OCI-LY7 (cell line): ENCODE measurements around the gene MAN1A2. TPM values are rescaled to one million over a fixed set of nuclear protein-coding genes. Genes with fewer than 3 reads are reported as not detected.

Experiments
- BruUV-seq: library from RNA; stranded (reverse); fragments of 400-500 nt; replicated peaks from 2 replicates; lab custom pipeline; 2021; lab: Mats Ljungman, UMichigan
- CTCF ChIA-PET: fragments of 300-600 bp; sonication (Branson Sonifier 250); formaldehyde crosslinking; loops from one replicate; lab custom pipeline; 2022; ENCODE audit warnings: antibody characterized with exemption; ENCODE audit not compliant: unreplicated experiment; lab: Charles Lee
- POLR2A ChIA-PET: fragments of 300-600 bp; sonication (Branson Sonifier 250); formaldehyde crosslinking; loops from one replicate; lab custom pipeline; 2022; ENCODE audit warnings: antibody characterized with exemption; lab: Charles Lee
- DNase-seq: peaks from one replicate; pipeline ENCODE4 v3.0.0-alpha.2; 2015; ENCODE audit warnings: low spot score
- H2AFZ ChIP-seq: fragments of 200-600 bp; sonication (generic), shearing (Covaris generic); 2 replicates; pipeline ENCODE4 v1.6.1; 2014; ENCODE audit warnings: mild to moderate bottlenecking, antibody characterized with exemption, low read length, moderate library complexity
- H3K27ac ChIP-seq: fragments of 200-600 bp; sonication (generic); 2 replicates; pipeline ENCODE4 v1.5.1; 2014; ENCODE audit warnings: mixed run types, low read depth, mild to moderate bottlenecking, moderate library complexity, low read length, inconsistent platforms; ENCODE audit not compliant: poor library complexity, severe bottlenecking
- H3K36me3 ChIP-seq: fragments of 200-600 bp; sonication (generic); 2 replicates; pipeline ENCODE4 v1.6.1; 2014; ENCODE audit warnings: mild to moderate bottlenecking, antibody characterized with exemption, low read length, moderate library complexity, mixed read lengths; ENCODE audit not compliant: insufficient read depth
- H3K4me1 ChIP-seq: fragments of 200-600 bp; sonication (generic); 2 replicates; pipeline ENCODE4 v1.5.1; 2014; ENCODE audit warnings: mild to moderate bottlenecking, low read length; ENCODE audit not compliant: insufficient read depth, poor library complexity, severe bottlenecking
- H3K4me2 ChIP-seq: fragments of 200-600 bp; sonication (generic); 2 replicates; pipeline ENCODE4 v1.6.1; 2014; ENCODE audit warnings: mild to moderate bottlenecking, low read length
- H3K4me3 ChIP-seq: fragments of 200-600 bp; sonication (generic); 2 replicates; pipeline ENCODE4 v1.5.1; 2014; ENCODE audit warnings: mild to moderate bottlenecking, low read depth, low read length; ENCODE audit not compliant: poor library complexity, severe bottlenecking
- H3K79me2 ChIP-seq: fragments of 200-600 bp; sonication (generic); 2 replicates; pipeline ENCODE4 v1.6.1; 2016; ENCODE audit warnings: low read depth, mild to moderate bottlenecking, low read length, moderate library complexity, mixed read lengths; ENCODE audit not compliant: insufficient read depth
- H3K9me2 ChIP-seq: fragments of 200-600 bp; sonication (generic); 2 replicates; pipeline ENCODE4 v1.6.1; 2016; ENCODE audit warnings: mild to moderate bottlenecking, low read length, mixed read lengths; ENCODE audit not compliant: insufficient read depth
- H3K9me3 ChIP-seq: fragments of 200-600 bp; sonication (generic); 2 replicates; pipeline ENCODE4 v1.6.1; 2014; ENCODE audit warnings: mild to moderate bottlenecking, mixed run types, low read length, mixed read lengths
- H4K20me1 ChIP-seq: fragments of 200-600 bp; sonication (generic); 2 replicates; pipeline ENCODE4 v1.6.1; 2014; ENCODE audit warnings: mild to moderate bottlenecking, antibody characterized with exemption, low read length, moderate library complexity, mixed read lengths; ENCODE audit not compliant: insufficient read depth
- EZH2phosphoT487 ChIP-seq: fragments of 200-600 bp; sonication (generic); IDR thresholded peaks from 2 replicates; pipeline ENCODE4 v1.6.1; 2018; ENCODE audit warnings: low read depth, borderline replicate concordance, mild to moderate bottlenecking, mixed run types, antibody characterized with exemption, low read length, moderate library complexity, mixed read lengths
- intact Hi-C: fragments of 100-400 bp; cut with micrococcal nuclease; formaldehyde crosslinking; loops from one replicate; pipeline ENCODE4 v1.10.0; 2022; ENCODE audit not compliant: unreplicated experiment
- total RNA-seq, 2 experiments: library from RNA; depleted of rRNA in 1 of 2; stranded (reverse); fragments of >200 nt in 1 of 2; shearing (Covaris generic) in 1 of 2; gene quantifications; 2 replicates each; pipeline ENCODE4 v1.2.3, GENCODE V29; 2014 to 2022
- TF ChIP-seq, protein P1 (sequence below): fragments of 200-600 bp; sonication (generic); conservative IDR thresholded peaks from 2 replicates; pipeline ENCODE4 v1.5.1; 2014; ENCODE audit warnings: mild to moderate bottlenecking, antibody characterized with exemption, low read length, moderate library complexity, mixed read lengths

Gene MAN1A2
- total RNA-seq, 2 experiments from 2014 or later, result 16.1 to 27.5 TPM

DNA sequence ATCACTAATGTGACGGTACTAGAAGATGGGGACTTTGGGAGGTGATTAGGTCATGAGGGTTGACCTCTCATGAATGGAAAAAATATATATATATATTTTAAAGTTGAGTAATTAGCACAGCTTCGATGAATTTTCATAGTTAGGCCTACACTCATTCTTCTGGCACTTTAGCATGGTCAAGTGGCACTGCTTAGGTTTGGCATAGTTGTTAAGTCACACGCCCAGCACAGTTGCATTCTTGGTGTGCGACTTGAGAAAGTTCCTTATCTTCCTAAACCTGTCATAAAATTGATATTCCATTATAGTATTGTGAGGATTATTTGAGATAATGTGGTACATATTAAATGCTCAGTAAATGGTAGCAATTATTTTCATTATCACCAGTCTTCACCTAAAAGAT, 47.7 kb downstream of the MAN1A2 start:
- POLR2A ChIA-PET, result interaction anchor here (0.7 to 1.3 kb wide), 2 partner anchors 12 to 17 kb away, joined by 3 to 7 read pairs; no protein-coding TSS in a partner anchor
- intact Hi-C loops, result no loop called here
- peaks cover 4% of the 10 kb centered on the region; the same call in 1 of the 2 replicates for H3K79me2 ChIP-seq
- no TSS peak for BruUV-seq
- H2AFZ ChIP-seq, result no peak overlapping the region
- no peak overlapping the region for H3K4me2 ChIP-seq
- DNase-seq, result no peak
- H3K36me3 ChIP-seq, result peaks cover 3% of the 10 kb centered on the region; the same call in 1 of the 2 replicates
- H4K20me1 ChIP-seq, result no peaks in the 10 kb centered on the region
- no peak overlapping the region for H3K27ac ChIP-seq
- TF ChIP-seq, protein P1, sequence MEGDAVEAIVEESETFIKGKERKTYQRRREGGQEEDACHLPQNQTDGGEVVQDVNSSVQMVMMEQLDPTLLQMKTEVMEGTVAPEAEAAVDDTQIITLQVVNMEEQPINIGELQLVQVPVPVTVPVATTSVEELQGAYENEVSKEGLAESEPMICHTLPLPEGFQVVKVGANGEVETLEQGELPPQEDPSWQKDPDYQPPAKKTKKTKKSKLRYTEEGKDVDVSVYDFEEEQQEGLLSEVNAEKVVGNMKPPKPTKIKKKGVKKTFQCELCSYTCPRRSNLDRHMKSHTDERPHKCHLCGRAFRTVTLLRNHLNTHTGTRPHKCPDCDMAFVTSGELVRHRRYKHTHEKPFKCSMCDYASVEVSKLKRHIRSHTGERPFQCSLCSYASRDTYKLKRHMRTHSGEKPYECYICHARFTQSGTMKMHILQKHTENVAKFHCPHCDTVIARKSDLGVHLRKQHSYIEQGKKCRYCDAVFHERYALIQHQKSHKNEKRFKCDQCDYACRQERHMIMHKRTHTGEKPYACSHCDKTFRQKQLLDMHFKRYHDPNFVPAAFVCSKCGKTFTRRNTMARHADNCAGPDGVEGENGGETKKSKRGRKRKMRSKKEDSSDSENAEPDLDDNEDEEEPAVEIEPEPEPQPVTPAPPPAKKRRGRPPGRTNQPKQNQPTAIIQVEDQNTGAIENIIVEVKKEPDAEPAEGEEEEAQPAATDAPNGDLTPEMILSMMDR, result no peak
- TF ChIP-seq EZH2phosphoT487, result no peak
- CTCF ChIA-PET, result no interaction called here
- no peaks in the 10 kb centered on the region for H3K9me3 ChIP-seq
- H3K9me2 ChIP-seq, result no peaks in the 10 kb centered on the region; the same call in 1 of the 2 replicates
- H3K4me1 ChIP-seq, result no peaks in the 10 kb centered on the region
- H3K4me3 ChIP-seq, result no peak overlapping the region

DNA sequence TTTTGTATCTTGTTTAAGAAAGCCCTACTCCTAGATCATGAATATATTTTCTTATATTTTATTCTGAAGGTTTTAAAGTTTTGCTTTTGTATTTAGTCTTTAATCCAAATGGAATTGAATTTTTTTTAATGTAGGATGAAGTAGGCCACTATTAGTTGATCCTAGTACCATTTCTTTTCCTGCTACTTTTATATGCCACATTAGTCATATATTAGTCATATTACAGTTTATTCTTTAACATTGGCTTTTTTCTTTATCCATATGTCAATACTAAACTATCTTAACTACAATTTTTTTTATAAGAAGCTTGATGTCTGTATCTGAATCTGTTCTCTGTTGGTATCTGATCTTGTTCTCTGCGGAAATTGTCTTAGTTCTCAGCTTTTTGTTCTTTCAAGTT, 48.8 kb downstream of the MAN1A2 start:
- Histone ChIP-seq H3K79me2 (no peaks in the 10 kb centered on the region), H3K9me2 (no peaks in the 10 kb centered on the region; the same call in 1 of the 2 replicates), H3K4me3 (no peak overlapping the region), H4K20me1 (no peaks in the 10 kb centered on the region), H3K36me3 (peaks cover 7% of the 10 kb centered on the region; the same call in 1 of the 2 replicates), H3K9me3 (no peaks in the 10 kb centered on the region), H3K4me2 (no peak overlapping the region), H2AFZ (no peak overlapping the region), H3K27ac (no peak overlapping the region), H3K4me1 (no peaks in the 10 kb centered on the region)
- no TSS peak for BruUV-seq
- intact Hi-C loops, result no loop called here
- no peak for DNase-seq
- ChIA-PET CTCF (no interaction called here), POLR2A (interaction anchor here (0.7 to 1.3 kb wide), 2 partner anchors 10 to 16 kb away, joined by 3 to 7 read pairs; no protein-coding TSS in a partner anchor)
- TF ChIP-seq EZH2phosphoT487, result no peak
- TF ChIP-seq, protein P1, result no peak

- intact Hi-C loops, result no loop called here
- POLR2A ChIA-PET, result no interaction called here
- Histone ChIP-seq H3K79me2 (no peaks in the 10 kb centered on the region), H3K36me3 (peaks cover 8% of the 10 kb centered on the region; the same call in 1 of the 2 replicates), H3K9me3 (no peaks in the 10 kb centered on the region), H3K27ac (no peak overlapping the region), H3K4me1 (no peaks in the 10 kb centered on the region), H3K4me3 (no peak overlapping the region), H2AFZ (no peak overlapping the region), H4K20me1 (no peaks in the 10 kb centered on the region), H3K4me2 (no peak overlapping the region), H3K9me2 (no peaks in the 10 kb centered on the region)
- TF ChIP-seq, protein P1, result no peak
- TF ChIP-seq EZH2phosphoT487, result no peak
- no peak for DNase-seq
- no TSS peak for BruUV-seq
- CTCF ChIA-PET, result no interaction called here
These were observed 49.4 kb downstream of the MAN1A2 start for GRCh38 chr1:117416546-117417125.
